NCI-H774 (cell line): ENCODE results near the gene KRT39.
A peak's percentile ranks its signal among the peaks of the same experiment; 100 is the strongest.
"Not testable (repeated sequence)": the region's sequence is repeated elsewhere in the genome, so short reads cannot be mapped to it uniquely, and the experiment has no call there.

ENCODE experiments used
- DNase-seq: peaks from one replicate; lab custom pipeline; 2025; lab: John Stamatoyannopoulos, UW

Gene KRT39

GRCh38 chr17:40966848-40967247, at the start of gene KRT39:
Gene KRT39 (minus strand): TSS chr17:40966948. CDS start chr17:40966856, 92 bp downstream.
- DNase-seq = no peak

DNA sequence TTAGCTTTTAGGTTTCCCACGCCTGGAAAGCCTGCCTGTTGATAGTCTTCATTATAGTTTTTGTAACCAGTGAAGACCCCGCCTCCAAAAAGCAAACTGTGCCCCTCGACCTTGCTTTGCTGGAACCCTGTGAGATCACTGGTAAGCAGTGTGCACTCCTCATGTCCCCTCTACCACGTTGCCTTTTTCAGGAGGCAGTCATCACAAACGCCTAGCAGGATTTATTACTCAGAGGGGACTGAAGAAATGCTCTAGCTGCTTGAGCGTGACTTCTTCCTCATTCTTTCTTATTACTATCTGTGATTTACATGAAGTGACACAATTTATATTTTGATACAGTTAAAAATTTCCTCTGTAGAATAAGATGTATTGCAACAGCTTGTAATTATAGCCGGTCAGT, 48.7 kb upstream of the KRT39 start:
- no peak for DNase-seq

DNA sequence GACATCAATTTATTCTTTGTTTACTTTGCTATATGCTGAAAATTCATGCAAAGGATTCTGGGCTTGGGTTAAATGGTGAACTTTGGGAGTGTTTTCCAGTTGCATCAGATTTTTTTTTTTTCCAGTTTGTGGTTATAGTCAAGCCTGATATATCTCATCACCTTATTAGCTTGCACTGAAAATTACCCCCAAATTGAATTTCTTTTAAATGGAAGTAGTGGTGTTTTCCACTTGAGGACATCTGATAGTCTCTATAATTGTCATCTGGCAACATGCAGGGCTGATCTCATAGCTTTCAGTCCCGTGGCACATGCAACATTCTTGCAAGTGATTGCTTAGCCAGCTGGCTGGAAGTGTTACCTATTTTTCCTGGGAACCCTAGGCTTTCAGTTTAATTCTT, 46.9 kb upstream of the KRT39 start:
- DNase-seq = no peak

DNA sequence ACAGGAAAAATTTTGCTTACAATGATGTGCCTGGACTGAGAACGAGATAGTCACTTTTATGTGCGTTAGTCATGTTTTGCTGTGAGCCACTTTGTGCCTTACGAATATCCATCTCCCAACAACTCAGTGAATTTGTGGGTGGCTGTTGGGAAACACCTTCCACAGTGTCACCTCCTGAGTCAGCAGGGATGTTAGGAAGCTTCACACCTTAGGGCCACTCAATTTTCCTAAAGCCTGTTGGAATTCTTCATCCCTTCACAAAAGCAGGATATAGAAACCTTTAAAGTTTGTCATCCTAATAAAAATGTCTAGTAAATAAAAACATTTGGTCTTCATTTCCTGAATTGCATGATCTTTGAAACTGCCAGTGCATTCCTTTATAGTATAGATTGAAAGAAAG, 46.4 kb upstream of the KRT39 start:
- no peak for DNase-seq

DNA sequence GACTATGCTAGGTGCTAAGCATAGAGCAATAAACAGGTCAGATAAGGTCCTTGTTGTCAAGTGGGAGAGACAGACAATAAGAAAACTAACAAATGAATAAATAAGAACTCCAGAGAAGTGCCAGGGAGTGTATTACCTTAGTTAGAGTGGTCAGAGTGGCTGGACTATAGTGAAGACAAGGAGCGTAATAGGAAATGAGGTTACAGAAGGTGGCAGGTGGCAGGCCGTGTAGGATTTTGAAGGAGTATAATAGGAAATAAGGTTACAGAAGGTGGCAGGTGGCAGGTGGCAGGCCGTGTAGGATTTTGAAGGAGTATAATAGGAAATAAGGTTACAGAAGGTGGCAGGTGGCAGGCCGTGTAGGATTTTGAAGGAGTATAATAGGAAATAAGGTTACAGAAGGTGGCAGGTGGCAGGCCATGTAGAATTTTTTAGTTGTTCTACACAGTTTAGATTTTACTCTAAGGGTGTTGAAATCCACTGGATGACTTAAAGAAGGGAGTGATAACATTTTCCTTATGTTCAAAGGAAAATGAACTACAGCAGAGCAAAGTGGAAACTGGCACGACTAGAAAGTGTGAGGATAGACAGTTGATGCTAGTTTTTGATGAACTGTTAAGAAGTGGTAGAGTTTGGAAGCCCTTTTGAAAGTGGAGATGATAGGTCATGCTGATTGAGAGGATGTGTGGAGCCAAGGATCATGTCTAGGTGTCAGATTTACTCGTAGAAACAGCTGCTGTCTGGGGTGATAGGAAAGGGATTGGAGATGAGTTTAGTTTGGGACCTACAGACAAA, 45.8 kb upstream of the KRT39 start:
- DNase-seq = peak; percentile 25

GRCh38 chr17:41010441-41010840, 43.7 kb upstream of the KRT39 start:
- no peak for DNase-seq

DNA sequence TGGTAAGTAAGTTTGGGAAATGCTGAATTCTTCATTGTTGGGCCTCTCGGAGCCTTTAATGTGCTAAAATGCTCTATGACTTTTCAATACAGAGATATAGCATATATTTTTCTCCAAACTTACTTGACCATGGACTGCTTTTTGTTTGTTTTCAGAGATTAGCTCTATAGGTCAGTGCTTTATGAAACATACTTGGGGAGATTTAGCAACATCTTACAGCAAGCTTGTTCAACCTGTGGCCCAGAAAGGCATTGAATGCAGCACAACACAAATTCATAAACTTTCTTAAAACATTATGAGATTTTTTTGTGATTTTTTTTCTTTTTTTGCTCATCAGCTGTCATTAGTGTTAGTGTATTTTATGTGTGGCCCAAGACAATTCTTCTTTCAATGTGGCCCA, 43.2 kb upstream of the KRT39 start:
- no peak for DNase-seq

GRCh38 chr17:41009301-41009760, 42.6 kb upstream of the KRT39 start:
- DNase-seq = peak; percentile 75

GRCh38 chr17:41008811-41009210, 42.1 kb upstream of the KRT39 start, which contains the start of gene KRTAP3-1:
Gene KRTAP3-1 (minus strand): TSS chr17:41009128. CDS start chr17:41009074, 54 bp downstream.
- peak; percentile 82 for DNase-seq

DNA sequence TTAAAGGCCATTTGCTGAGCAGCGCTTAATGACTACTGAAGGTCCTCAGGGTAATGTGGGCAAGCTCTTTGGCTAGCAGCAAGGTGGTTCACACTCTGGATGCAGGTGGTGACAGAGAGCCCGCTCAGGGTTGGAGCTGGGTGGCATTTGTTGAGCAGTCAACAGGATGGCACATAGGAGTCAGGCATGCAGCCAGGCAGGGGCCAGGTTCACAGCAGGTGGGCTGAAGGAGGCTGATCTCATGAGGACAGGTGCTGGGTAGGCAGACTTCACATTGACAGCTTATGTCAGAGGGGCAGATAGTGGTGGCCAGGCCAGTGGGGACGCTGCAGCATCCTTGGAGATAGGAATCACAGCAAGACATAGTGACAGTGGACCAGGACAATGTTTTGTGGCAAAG, 37.6 kb upstream of the KRT39 start:
- peak; percentile 42 for DNase-seq

- DNase-seq = no peak
Observed at GRCh38 chr17:41003926-41004325, 37.2 kb upstream of the KRT39 start.

GRCh38 chr17:41002814-41003213, 36.1 kb upstream of the KRT39 start:
- DNase-seq = no peak

DNA sequence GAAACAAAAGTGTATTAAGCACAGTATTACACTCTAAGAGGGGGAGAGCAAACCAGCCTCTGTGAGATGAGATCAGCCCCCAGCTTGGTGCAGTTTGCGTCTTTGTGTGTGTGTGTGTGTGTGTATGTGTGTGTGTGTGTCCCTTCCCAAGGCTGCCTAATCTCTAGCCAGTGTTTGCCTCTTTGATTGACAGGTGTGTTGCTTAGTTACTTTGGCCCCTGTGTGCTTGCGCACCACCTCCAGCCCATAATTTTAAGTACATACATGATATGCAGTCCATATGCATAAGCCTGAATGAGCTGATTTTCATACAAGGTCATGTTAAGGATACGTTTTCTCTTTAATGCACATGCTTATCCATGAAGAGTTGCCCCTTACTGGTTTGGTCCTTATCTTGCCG, 35.0 kb upstream of the KRT39 start:
- DNase-seq = no peak

DNA sequence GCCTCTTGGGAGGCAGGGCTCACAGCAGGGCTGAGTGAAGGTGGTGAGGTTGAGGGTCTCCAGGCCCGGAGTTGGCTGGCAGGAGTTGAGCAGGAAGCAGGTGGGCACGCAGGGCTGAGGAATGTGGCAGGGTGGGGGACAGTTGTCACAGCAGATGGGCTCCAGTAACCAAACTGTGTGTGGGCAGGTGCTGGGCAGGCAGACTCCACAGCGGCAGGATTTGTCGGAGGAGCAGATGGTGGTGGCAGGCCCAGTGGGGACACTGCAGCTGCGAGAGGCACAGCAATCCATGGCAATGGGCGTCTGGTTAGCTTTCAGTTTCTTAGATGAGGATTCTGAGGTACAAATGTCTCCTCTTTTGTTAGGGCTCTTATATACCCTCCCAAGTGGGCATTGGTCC, 32.8 kb upstream of the KRT39 start, which contains the start of gene KRTAP3-2:
Gene KRTAP3-2, minus strand, starts transcription at position 344 of the 400 bp plus-strand sequence. Its CDS starts 53 bp downstream, at position 291.
- not testable (repeated sequence) for DNase-seq

DNA sequence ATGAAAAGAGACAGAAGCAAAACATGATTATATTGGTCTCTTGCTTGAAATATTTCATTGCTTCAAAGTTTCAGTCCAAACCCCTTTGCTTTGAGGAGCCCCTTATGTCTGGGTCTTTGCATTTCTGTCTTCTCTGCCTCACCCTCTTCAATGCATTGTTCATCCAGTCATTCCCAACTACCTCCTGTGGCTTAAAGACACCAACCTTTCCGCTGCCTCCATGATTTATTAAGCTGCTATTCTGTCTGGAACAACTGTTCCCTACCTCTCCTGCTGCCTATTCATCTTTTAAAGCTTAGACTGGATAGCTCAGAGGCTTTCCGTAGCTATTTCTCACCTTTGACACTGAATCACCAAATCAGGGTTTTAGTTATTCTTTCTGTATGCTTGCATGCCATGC, 30.6 kb upstream of the KRT39 start:
- DNase-seq = no peak

DNA sequence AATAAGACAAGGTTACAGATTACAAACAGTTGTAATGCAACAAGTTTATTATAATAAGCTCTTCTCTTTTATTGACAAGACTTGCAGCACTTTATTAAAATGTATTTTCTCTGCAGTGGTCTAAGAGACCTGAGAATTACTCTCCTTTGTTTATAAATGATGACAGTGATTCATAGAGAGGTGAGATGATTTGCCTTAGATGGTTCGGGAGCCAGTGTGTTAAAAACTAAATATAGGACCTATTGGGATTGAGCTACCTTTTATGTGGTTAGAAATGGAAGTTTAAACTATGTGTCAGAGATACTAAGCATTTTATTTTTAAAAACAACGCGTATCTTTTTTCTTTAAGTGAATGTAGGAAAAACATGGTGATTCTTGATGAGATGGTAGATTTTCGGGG, 30.1 kb upstream of the KRT39 start:
- DNase-seq = no peak

- DNase-seq = no peak
Observed at GRCh38 chr17:40995116-40995515, 28.4 kb upstream of the KRT39 start.

DNA sequence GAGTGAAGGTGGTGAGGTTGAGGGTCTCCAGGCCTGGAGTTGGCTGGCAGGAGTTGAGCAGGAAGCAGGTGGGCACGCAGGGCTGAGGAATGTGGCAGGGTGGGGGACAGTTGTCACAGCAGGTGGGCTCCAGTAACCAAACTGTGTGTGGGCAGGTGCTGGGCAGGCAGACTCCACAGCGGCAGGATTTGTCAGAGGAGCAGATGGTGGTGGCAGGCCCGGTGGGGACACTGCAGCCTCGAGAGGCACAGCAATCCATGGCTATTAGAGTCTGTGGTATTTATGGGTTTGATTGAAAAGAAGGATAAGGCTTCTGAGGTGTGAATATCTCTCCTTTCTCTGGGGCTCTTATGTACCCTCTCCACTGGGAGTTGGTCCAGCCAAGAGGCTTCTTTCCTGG, 27.1 kb upstream of the KRT39 start, which contains the start of gene KRTAP3-3:
Gene KRTAP3-3, minus strand, starts transcription at position 326 of the 400 bp plus-strand sequence. Its CDS starts 67 bp downstream, at position 259.
- DNase-seq = peak; percentile 58

- no peak for DNase-seq
Observed at GRCh38 chr17:40993084-40993483, 26.3 kb upstream of the KRT39 start.

DNA sequence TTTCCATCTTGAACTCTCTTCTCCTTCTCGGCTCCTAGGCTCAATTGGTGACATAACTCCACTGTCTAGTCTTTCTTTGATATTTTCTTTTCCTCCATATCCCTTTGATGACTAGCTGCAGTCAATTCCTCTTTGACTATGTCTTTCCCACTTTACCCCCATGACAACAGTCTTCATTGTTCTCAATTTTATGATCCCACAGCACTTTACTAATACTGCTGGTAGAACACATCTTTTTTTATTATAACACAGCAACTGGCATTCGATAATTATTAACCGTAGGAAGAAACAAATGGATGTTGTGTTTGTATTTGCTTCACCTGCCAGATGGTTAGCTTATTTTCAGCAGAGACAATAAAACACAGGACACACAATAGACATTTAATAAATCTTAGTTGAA, 25.9 kb upstream of the KRT39 start:
- DNase-seq = no peak

- no peak for DNase-seq
Observed at GRCh38 chr17:40986920-40987319, 20.2 kb upstream of the KRT39 start.

DNA sequence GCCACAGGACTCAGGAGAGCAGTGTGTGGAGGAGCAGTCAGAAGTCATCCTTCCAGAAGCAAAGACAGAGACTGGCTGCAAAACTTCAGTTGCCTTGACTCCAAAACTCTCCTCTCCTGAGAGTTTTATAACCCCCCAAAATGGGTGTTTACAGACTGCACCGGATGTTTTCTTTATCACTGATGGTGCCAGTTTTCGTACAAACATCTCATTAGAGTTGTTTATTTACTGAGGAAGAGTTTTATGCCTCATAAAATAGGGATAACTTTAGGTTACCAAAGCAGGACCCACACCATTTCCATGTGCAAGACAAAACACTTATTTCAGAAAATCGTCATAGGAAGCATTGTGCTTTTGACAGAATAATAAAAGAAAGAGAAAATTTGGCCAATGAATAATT, 17.5 kb upstream of the KRT39 start, which contains the start of gene KRT40:
Gene KRT40, minus strand, starts transcription at position 101 of the 400 bp plus-strand sequence. Its CDS starts 53 bp downstream, at position 48.
- DNase-seq = no peak

- no peak for DNase-seq
Observed at GRCh38 chr17:40981115-40981514, 14.4 kb upstream of the KRT39 start.
